ENCODE results near the gene DENND1A.

DENND1A gene

DNA sequence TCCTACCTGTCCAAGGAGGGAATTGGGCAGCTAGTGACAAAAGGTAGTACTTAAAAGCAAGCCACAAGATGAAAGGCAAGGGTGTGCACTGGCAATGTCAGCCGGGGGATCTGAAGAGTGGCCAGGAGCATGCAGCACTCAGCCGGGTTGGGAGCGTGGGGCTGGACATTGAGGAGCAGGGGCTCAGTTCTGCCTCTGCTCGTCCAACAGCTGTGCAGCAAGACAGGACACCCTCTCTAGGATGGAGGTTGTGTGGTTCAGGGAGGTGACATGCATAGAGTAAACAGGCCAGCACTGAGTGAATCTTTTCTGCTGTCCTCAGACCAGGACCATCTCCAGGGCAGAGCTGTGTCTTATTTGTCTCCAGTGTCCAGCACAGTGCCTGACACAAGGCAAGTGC, 338.6 kb downstream of the DENND1A start:
- no peak for DNase-seq (ENCODE audit: extremely low read depth in 1 of 2, low read depth in 1 of 2)

DNA sequence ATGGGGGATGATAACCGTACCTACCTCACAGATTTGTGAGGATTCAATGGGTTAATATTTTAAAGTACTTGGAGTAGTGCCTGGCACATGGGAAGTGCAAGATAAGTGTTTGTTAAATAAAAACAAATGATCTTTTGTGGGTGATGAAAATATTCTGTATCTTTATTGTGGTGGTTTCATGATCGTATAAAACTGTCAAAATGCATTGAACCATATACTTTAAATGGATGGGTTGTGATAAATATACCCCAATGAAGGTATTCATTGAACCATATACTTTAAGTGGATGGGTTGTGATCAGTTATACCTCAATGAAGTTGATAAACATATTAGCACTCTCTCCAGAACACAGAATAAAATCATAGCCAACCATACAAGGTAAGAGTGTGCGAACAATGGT, 339.4 kb downstream of the DENND1A start:
- no peak for DNase-seq (ENCODE audit: extremely low read depth in 1 of 2, low read depth in 1 of 2)

DNA sequence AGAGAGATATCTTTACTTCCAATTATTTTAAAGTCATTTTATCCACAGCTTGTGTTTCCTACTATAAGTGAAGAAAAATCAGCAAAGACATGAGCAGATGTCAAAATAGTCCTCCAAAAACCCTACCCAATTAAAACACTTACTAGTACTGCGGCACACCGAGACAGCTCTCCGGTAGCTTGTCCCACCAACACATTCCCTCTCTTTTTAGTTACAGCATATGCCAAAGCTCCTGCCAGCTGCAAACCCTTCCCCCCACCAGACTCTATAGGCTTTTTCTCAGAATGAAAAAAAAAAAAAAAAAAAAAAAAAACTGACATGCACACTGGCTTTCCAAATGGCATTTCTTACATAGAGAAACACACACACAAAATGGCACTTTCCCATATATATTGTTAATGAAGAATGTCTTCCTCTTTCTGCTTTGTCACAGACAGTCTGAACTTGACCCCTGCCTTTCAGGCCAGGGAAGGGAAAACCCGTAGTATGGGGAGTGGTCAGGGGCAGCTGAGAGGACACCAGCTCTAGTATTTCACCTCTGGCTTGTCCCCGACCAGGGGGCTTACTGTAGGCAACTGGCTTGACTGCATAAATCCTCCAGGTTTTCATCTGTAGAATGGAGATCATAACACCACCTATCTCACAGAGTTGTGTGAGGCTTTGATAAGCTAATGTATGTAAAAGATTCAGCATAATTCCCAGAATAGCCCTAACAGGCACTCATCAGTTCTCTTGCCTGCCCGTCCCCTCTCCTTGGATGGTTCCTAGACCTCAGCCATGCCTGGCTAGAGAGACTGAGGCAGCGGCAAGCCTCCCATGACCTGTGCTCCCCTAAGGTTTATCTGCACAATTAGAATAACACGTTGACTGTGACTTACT, 340.3 kb downstream of the DENND1A start:
- no peak for DNase-seq (ENCODE audit: extremely low read depth in 1 of 2, low read depth in 1 of 2)

GRCh38 chr9:123586275-123586674, 343.7 kb downstream of the DENND1A start:
- DNase-seq (ENCODE audit: extremely low read depth in 1 of 2, low read depth in 1 of 2) = no peak

DNA sequence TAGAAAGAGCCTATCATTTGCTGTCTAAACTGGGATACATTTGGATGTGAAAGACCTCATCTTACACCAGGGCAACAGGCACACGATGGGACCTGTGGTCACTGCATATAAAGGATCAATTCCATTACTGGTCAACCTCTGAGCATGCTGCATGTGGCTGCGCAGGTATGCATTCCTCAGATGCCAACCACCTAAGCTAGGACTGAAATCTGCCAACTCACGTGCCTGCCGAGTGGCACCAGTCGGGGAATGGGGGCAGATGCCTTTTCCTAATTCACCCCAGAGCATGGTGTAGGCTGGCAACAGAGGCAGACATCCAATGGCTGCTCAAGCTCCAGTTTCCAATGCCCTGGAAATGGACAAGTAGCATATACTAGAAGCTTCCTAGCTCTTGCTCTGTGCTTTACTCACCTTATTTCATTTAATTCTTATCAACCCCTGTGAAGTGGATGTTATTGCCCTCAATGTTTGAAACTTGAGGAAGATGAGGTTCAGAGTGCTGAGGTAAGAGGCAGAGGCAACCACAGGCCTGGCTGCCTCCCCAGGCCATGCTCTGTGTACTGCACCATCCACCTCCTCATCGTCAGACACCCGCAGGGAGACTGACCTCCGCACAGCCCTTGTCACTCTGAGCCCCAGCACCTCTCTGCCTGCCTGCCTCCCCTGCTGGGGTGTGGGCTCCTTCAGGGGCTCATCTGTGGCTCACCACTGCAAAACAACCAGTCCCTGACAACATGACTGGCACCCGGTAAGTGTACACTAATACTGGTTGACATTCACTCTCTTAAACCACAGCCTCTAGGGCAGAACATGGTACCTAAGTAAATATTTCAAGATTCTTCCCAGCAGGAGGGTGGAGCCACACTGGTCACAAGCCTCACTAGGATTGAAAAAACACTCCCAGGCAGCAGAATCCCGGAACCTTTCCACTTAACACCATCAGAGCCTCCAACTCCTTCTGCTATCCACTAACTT, 345.4 kb downstream of the DENND1A start:
- DNase-seq (ENCODE audit: extremely low read depth in 1 of 2, low read depth in 1 of 2) = no peak

DNA sequence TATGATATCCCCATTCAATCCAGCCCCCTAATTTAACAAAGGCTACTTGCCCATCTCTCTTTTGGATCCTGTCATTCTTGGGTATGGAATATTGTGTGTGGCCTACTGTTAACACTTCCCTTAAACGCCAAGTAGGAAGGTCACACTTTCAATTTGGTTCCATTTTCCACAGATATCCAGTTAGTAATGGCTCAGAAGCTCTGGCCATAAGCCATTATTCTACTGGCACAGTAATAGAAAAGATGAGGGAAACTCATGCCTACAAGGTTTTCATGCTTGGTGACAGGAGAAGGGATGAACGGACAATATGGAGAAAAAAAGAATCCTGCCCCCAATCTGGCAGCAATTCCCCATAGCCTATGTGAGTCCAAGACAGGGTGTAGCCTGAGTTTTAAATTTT, 346.3 kb downstream of the DENND1A start:
- DNase-seq (ENCODE audit: extremely low read depth in 1 of 2, low read depth in 1 of 2) = no peak

GRCh38 chr9:123571240-123571639, 358.7 kb downstream of the DENND1A start:
- DNase-seq (ENCODE audit: extremely low read depth in 1 of 2, low read depth in 1 of 2) = no peak

DNA sequence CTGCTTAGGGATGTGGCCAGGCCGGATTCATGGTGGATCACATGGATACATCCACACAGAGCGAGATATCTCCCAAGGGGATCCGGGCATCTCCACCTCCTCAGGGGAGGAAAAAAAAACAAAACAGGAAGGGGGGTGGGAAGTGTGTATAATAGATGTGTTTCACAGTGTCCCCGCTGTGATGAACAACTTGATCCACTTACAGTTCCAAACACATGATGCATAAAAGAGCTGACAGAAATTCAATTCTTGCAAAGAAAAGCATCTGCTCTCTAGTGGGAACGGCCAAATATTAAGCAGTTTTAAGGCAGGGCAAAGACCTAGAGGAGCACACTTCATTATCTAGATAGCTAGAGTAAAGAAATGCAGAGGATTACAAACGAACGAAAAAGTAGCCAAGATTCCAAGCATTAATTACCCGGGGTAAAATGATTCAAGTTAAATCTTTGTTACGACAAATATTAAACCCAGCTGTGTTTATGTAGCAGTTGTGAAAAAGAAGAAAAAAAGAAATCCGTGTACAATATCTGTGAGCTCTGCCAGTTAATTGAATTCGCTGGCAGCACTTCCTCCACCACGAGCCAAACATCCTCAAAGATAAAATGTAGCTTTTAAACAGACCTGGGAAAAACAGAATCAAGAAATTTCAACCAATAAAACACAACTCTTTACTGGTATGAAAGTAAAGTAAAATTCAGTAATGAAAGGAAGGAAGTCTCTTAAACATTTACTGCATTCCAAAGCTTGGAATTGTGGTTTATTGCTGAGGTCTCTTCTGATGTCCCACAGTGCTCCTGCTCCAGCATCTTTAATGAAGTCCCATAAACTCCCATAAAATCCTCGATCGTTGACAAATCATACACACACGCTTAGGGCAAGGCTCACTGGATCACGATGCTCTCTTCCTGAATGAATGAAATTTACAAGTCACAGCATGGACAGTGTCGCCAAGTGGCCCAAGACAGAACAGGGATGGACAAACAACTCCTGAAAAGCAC, 360.9 kb downstream of the DENND1A start:
- no peak for DNase-seq (ENCODE audit: extremely low read depth in 1 of 2, low read depth in 1 of 2)

- DNase-seq (ENCODE audit: extremely low read depth in 1 of 2, low read depth in 1 of 2) = no peak
Observed at GRCh38 chr9:123567013-123567412, 362.9 kb downstream of the DENND1A start.

DNA sequence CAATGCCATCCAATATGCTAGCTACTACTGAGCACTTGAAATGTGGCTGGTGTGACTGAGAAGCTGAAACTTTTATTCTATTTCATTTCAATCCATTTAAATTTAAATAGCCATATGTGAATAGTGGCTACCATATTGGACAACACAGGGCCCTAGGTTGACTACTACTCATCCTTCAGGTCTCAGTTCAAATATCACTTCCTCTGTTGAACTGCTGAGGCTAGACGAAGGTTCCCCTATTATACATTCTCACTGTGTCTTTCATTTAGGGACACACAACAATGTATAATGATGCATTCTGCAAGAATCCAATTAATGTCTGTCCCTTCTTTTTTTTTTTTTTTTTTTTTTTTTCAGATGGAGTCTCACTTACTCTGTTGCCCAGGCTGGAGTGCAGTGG, 365.3 kb downstream of the DENND1A start:
- no peak for DNase-seq (ENCODE audit: extremely low read depth in 1 of 2, low read depth in 1 of 2)

- DNase-seq (ENCODE audit: extremely low read depth in 1 of 2, low read depth in 1 of 2) = no peak
Observed at GRCh38 chr9:123562844-123563346, 367.0 kb downstream of the DENND1A start.

DNA sequence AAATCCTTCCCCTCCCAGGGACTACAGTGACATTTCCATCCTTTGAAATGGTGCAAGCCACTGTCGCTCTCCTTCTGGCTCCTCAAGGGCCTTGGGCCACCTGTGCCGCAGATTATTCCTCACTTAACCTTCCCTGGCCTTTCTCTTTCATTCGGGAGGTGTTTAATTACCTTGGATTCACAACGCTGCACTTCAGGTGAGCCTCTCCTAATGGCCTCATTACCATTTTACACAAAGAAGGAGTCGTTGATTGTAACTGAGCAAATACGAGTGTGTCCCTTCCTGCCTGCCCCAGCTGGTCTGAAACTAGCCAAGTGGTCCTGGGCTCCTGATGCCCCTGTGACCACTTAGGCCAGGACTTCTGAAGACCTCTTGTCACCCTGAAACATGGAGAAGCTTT, 368.9 kb downstream of the DENND1A start:
- no peak for DNase-seq (ENCODE audit: extremely low read depth in 1 of 2, low read depth in 1 of 2)

GRCh38 chr9:123556464-123557435, 373.2 kb downstream of the DENND1A start:
- DNase-seq (ENCODE audit: extremely low read depth in 1 of 2, low read depth in 1 of 2) = no peak

DNA sequence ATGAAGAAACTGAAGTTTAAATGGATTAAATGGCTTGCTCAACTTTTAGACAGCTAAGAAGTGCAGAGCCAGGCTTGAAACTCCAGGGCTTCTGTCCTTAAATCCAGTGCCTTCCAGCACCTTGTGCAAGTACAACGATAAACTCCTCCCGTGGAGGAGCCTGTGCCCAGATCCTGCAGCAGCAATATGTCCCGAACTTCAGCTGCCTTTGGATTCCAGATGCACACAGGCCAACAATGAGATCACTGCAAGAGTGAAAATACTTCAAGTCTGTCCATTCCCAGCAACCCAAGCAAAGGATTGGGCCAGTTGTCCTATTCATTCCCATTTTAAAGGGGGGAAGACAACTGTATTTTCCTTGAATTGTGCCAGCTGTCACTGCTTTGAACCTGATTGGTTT, 374.3 kb downstream of the DENND1A start:
- no peak for DNase-seq (ENCODE audit: extremely low read depth in 1 of 2, low read depth in 1 of 2)

- no peak for DNase-seq (ENCODE audit: extremely low read depth in 1 of 2, low read depth in 1 of 2)
Observed at GRCh38 chr9:123552530-123552929, 377.4 kb downstream of the DENND1A start.

GRCh38 chr9:123551734-123552133, 378.2 kb downstream of the DENND1A start:
- no peak for DNase-seq (ENCODE audit: extremely low read depth in 1 of 2, low read depth in 1 of 2)

DNA sequence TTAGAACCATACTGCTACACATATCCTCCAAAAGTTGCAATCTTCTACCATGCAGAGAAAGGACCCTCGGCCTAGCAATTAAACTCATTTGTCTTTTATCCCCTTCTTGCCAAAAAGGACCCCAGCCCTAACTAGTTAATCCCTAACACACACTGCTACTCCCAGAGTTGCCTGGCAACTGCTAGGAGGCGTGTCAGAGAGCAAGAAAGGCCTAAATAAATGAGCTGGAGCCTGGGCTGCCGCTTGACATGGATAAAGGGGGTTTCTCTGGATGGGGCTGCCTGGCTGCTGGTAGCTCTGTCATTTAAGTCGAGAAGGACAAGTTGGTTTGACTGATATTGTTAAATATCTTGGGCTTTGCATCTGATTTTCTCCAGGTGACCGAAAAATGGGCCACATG, 379.1 kb downstream of the DENND1A start:
- DNase-seq (ENCODE audit: extremely low read depth in 1 of 2, low read depth in 1 of 2) = no peak

GRCh38 chr9:123550012-123550411, 379.9 kb downstream of the DENND1A start:
- DNase-seq (ENCODE audit: extremely low read depth in 1 of 2, low read depth in 1 of 2) = no peak
